VCaP (cell line): ENCODE measurements around the gene WDCP.
"Not testable (repeated sequence)": the region's sequence is repeated elsewhere in the genome, so short reads cannot be mapped to it uniquely, and the experiment has no call there.

Experiments
- H3K27ac ChIP-seq: fragments of 450-650 bp; 2 replicates; pipeline ENCODE4 v1.5.1; 2017
- CTCF ChIP-seq: fragments of 450-650 bp; conservative IDR thresholded peaks from 2 replicates; pipeline ENCODE4 v1.5.1; 2017; ENCODE audit warnings: mild to moderate bottlenecking, moderate library complexity

WDCP gene

GRCh38 chr2:24018241-24018640 is 28.9 kb downstream of the WDCP start:
- no peak for TF ChIP-seq CTCF
- H3K27ac ChIP-seq = no peak overlapping the region

- no peak overlapping the region for H3K27ac ChIP-seq
- TF ChIP-seq CTCF = no peak
Observed at GRCh38 chr2:24017711-24018110, 29.5 kb downstream of the WDCP start.

- H3K27ac ChIP-seq = no peak overlapping the region
Observed at GRCh38 chr2:24016853-24017703, 30.1 kb downstream of the WDCP start.

GRCh38 chr2:24016376-24016761 is 30.8 kb downstream of the WDCP start:
- no peak for TF ChIP-seq CTCF
- no peak overlapping the region for H3K27ac ChIP-seq

More at GRCh38 chr2:24016853-24017703, 30.1 kb downstream of the WDCP start:
- no peak for TF ChIP-seq CTCF

- H3K27ac ChIP-seq = no peak overlapping the region
- TF ChIP-seq CTCF = no peak
Observed at GRCh38 chr2:24015562-24016375, 31.4 kb downstream of the WDCP start.

GRCh38 chr2:24014902-24015301 is 32.3 kb downstream of the WDCP start:
- H3K27ac ChIP-seq = not testable (repeated sequence)

GRCh38 chr2:24012521-24013188 is 34.5 kb downstream of the WDCP start:
- H3K27ac ChIP-seq = no peak overlapping the region
- TF ChIP-seq CTCF = no peak
